Naive B cell (primary cell): ENCODE measurements around the gene ADCY7. TPM values are rescaled to one million over a fixed set of nuclear protein-coding genes. Genes with fewer than 3 reads are reported as not detected.

ENCODE experiments used
- ATAC-seq, 2 donors: fragments of 150-1000 bp; cut with Tn5 transposase; 2 replicates each; pipeline ENCODE4 v1.10.0; 2021; ENCODE audit warnings: low read depth in 2 of 2, mild to moderate bottlenecking in 2 of 2, moderate library complexity in 2 of 2
- DNase-seq: peaks from one replicate; pipeline ENCODE4 v3.0.0; 2022
- H3K27ac Mint-ChIP-seq, 6 donors: one replicate each; pipeline ENCODE4 v1.8.0; 2020 to 2022; ENCODE audit warnings: mild to moderate bottlenecking in 6 of 6, mixed read lengths in 6 of 6, moderate library complexity in 5 of 6, inconsistent platforms in 2 of 6
- H3K27me3 Mint-ChIP-seq, 3 donors: one replicate each; pipeline ENCODE4 v1.8.0; 2021 to 2022; ENCODE audit warnings: mixed read lengths in 3 of 3, mild to moderate bottlenecking in 1 of 3
- H3K36me3 Mint-ChIP-seq, 2 donors: one replicate each; pipeline ENCODE4 v1.8.0; 2020 to 2022; ENCODE audit warnings: mixed read lengths in 2 of 2, inconsistent platforms in 1 of 2, mild to moderate bottlenecking in 1 of 2
- H3K4me1 Mint-ChIP-seq, 3 donors: one replicate each; pipeline ENCODE4 v1.8.0; 2020 to 2022; ENCODE audit warnings: mixed read lengths in 3 of 3, inconsistent platforms in 1 of 3, mild to moderate bottlenecking in 1 of 3, moderate library complexity in 1 of 3
- H3K4me3 Mint-ChIP-seq, 8 donors: one replicate each; pipeline ENCODE4 v1.8.0; 2020 to 2022; ENCODE audit warnings: mild to moderate bottlenecking in 8 of 8, mixed read lengths in 8 of 8, moderate library complexity in 8 of 8, inconsistent platforms in 2 of 8
- H3K9me3 Mint-ChIP-seq, 7 donors: one replicate each; pipeline ENCODE4 v1.8.0; 2020 to 2022; ENCODE audit warnings: mixed read lengths in 7 of 7, mild to moderate bottlenecking in 5 of 7, inconsistent platforms in 2 of 7, moderate library complexity in 1 of 7
- polyA plus RNA-seq, 6 donors: library from polyadenylated mRNA; unstranded; fragments of 300-500 nt; fragmentation: Illumina TruSeq; gene quantifications; one replicate each; pipeline ENCODE4 v1.2.3, GENCODE V29; 2021; ENCODE audit warnings: low read depth in 6 of 6

The ADCY7 gene
- polyA plus RNA-seq, 6 donors from 2014 or later: 23.0 to 42.8 (median 35.9) TPM

GRCh38 chr16:50265716-50266336 is 525 bp upstream of the ADCY7 start:
- peaks cover 0 to 7% (median 7%) of the 10 kb centered on the region in 3 donors for H3K27me3 Mint-ChIP-seq
- H3K36me3 Mint-ChIP-seq: no peaks in the 10 kb centered on the region
- no peak for DNase-seq
- peak overlapping the region; percentile 80 to 92 (median 83) for H3K4me3 Mint-ChIP-seq
- H3K9me3 Mint-ChIP-seq: no peaks in the 10 kb centered on the region
- H3K27ac Mint-ChIP-seq: peak overlapping the region in 4 of 6 donors; percentile 18 to 94 (median 88)
- H3K4me1 Mint-ChIP-seq: peaks cover 40 to 70% (median 67%) of the 10 kb centered on the region in 3 donors
- no peak for ATAC-seq

GRCh38 chr16:50267151-50267631 is 840 bp downstream of the ADCY7 start:
- H3K4me1 Mint-ChIP-seq: peaks cover 40 to 80% (median 78%) of the 10 kb centered on the region in 3 donors
- H3K36me3 Mint-ChIP-seq: no peaks in the 10 kb centered on the region
- peak overlapping the region in 4 of 6 donors; percentile 72 to 92 (median 88) for H3K27ac Mint-ChIP-seq
- no peaks in the 10 kb centered on the region for H3K9me3 Mint-ChIP-seq
- H3K4me3 Mint-ChIP-seq: peak overlapping the region; percentile 80 to 92 (median 83)
- ATAC-seq (no peak), DNase-seq (no peak)
- no peaks in the 10 kb centered on the region for H3K27me3 Mint-ChIP-seq

GRCh38 chr16:50267651-50268050 is 1.3 kb downstream of the ADCY7 start:
- Mint-ChIP-seq H3K4me3 (peak overlapping the region; percentile 30 to 92 (median 82)), H3K27ac (peak overlapping the region in 4 of 6 donors; percentile 57 to 92 (median 88)), H3K36me3 (no peaks in the 10 kb centered on the region), H3K9me3 (no peaks in the 10 kb centered on the region), H3K27me3 (no peaks in the 10 kb centered on the region), H3K4me1 (peaks cover 44 to 84% (median 83%) of the 10 kb centered on the region in 3 donors)
- DNase-seq (no peak), ATAC-seq (no peak)

- Mint-ChIP-seq H3K9me3 (no peaks in the 10 kb centered on the region), H3K27ac (peak overlapping the region in 4 of 6 donors; percentile 18 to 91 (median 86)), H3K4me1 (peaks cover 51 to 91% (median 90%) of the 10 kb centered on the region in 3 donors), H3K27me3 (no peaks in the 10 kb centered on the region), H3K4me3 (peak overlapping the region in 7 of 8 donors; percentile 26 to 92 (median 42)), H3K36me3 (no peaks in the 10 kb centered on the region)
- DNase-seq (no peak), ATAC-seq (no peak)
Observed at GRCh38 chr16:50268352-50268751, 2.0 kb downstream of the ADCY7 start.

- H3K9me3 Mint-ChIP-seq: no peaks in the 10 kb centered on the region
- ATAC-seq (no peak), DNase-seq (no peak)
- no peaks in the 10 kb centered on the region for H3K36me3 Mint-ChIP-seq
- peak overlapping the region in 3 of 8 donors; percentile 18 to 58 (median 20) for H3K4me3 Mint-ChIP-seq
- no peaks in the 10 kb centered on the region for H3K27me3 Mint-ChIP-seq
- H3K27ac Mint-ChIP-seq: peak overlapping the region in 3 of 6 donors; percentile 29 to 92 (median 82)
- H3K4me1 Mint-ChIP-seq: peaks cover 53 to 94% (median 91%) of the 10 kb centered on the region in 3 donors
Observed at GRCh38 chr16:50269061-50269705, 2.8 kb downstream of the ADCY7 start.

- DNase-seq (no peak), ATAC-seq (no peak)
- Mint-ChIP-seq H3K9me3 (no peaks in the 10 kb centered on the region), H3K4me1 (peaks cover 57 to 96% (median 90%) of the 10 kb centered on the region in 3 donors), H3K36me3 (no peaks in the 10 kb centered on the region), H3K4me3 (peak overlapping the region in 2 of 8 donors; percentile 36 to 59), H3K27ac (peak overlapping the region; percentile 24 to 89 (median 60)), H3K27me3 (no peaks in the 10 kb centered on the region)
Observed at GRCh38 chr16:50269769-50270509, 3.6 kb downstream of the ADCY7 start.

GRCh38 chr16:50270510-50271147 is 4.3 kb downstream of the ADCY7 start:
- Mint-ChIP-seq H3K4me3 (peak overlapping the region in 1 of 8 donors; percentile 36), H3K36me3 (no peaks in the 10 kb centered on the region), H3K9me3 (no peaks in the 10 kb centered on the region), H3K27ac (peak overlapping the region in 4 of 6 donors; percentile 15 to 89 (median 45)), H3K27me3 (no peaks in the 10 kb centered on the region), H3K4me1 (peaks cover 55 to 96% (median 90%) of the 10 kb centered on the region in 3 donors)
- no peak for ATAC-seq
- no peak for DNase-seq

GRCh38 chr16:50271148-50272041 is 5.0 kb downstream of the ADCY7 start:
- Mint-ChIP-seq H3K36me3 (no peaks in the 10 kb centered on the region), H3K27me3 (no peaks in the 10 kb centered on the region), H3K4me1 (peaks cover 53 to 94% (median 90%) of the 10 kb centered on the region in 3 donors), H3K27ac (peak overlapping the region in 3 of 6 donors; percentile 5 to 97 (median 90)), H3K4me3 (peak overlapping the region in 1 of 8 donors; percentile 70), H3K9me3 (no peaks in the 10 kb centered on the region)
- no peak for ATAC-seq
- no peak for DNase-seq

GRCh38 chr16:50272111-50272571 is 5.8 kb downstream of the ADCY7 start:
- ATAC-seq (no peak), DNase-seq (no peak)

GRCh38 chr16:50272687-50273381 is 6.5 kb downstream of the ADCY7 start:
- peak overlapping the region in 5 of 6 donors; percentile 58 to 100 (median 97) for H3K27ac Mint-ChIP-seq
- no peaks in the 10 kb centered on the region for H3K27me3 Mint-ChIP-seq
- H3K4me1 Mint-ChIP-seq: peaks cover 53 to 93% (median 90%) of the 10 kb centered on the region in 3 donors
- DNase-seq (no peak), ATAC-seq (no peak)
- no peaks in the 10 kb centered on the region for H3K9me3 Mint-ChIP-seq
- H3K36me3 Mint-ChIP-seq: no peaks in the 10 kb centered on the region
- H3K4me3 Mint-ChIP-seq: peak overlapping the region; percentile 55 to 100 (median 95)

More at GRCh38 chr16:50272111-50272571, 5.8 kb downstream of the ADCY7 start:
- Mint-ChIP-seq H3K4me3 (peak overlapping the region in 2 of 8 donors; percentile 22 to 44), H3K36me3 (no peaks in the 10 kb centered on the region), H3K27me3 (no peaks in the 10 kb centered on the region), H3K27ac (peak overlapping the region in 2 of 6 donors; percentile 97 to 100), H3K4me1 (peaks cover 57 to 94% (median 90%) of the 10 kb centered on the region in 3 donors), H3K9me3 (no peaks in the 10 kb centered on the region)

GRCh38 chr16:50273382-50273690 is 7.0 kb downstream of the ADCY7 start:
- peak overlapping the region; percentile 65 to 100 (median 97) for H3K4me3 Mint-ChIP-seq
- peaks cover 0 to 1% (median 0%) of the 10 kb centered on the region in 7 donors for H3K9me3 Mint-ChIP-seq
- H3K27me3 Mint-ChIP-seq: no peaks in the 10 kb centered on the region
- ATAC-seq (no peak), DNase-seq (no peak)
- H3K27ac Mint-ChIP-seq: peak overlapping the region in 5 of 6 donors; percentile 77 to 100 (median 99)
- H3K36me3 Mint-ChIP-seq: peaks cover 2 to 3% of the 10 kb centered on the region in 2 donors
- H3K4me1 Mint-ChIP-seq: peaks cover 54 to 93% (median 90%) of the 10 kb centered on the region in 3 donors
